HG03558 (cell line): Measurements from ENCODE around the gene SLC17A7.
A peak's percentile ranks its signal among the peaks of the same experiment; 100 is the strongest.
"Not testable (repeated sequence)": the region's sequence is repeated elsewhere in the genome, so short reads cannot be mapped to it uniquely, and the experiment has no call there.

Experiments used
- ATAC-seq: cut with Tn5 transposase; IDR thresholded peaks from one replicate; pipeline ENCODE4 v1.9.1; 2021; ENCODE audit warnings: moderate number of reproducible peaks; ENCODE audit not compliant: unreplicated experiment; ENCODE audit errors: extremely low read depth

SLC17A7 gene

GRCh38 chr19:49470615-49470978 is 29.3 kb upstream of the SLC17A7 start:
- no peak for ATAC-seq

GRCh38 chr19:49469828-49470614 is 28.7 kb upstream of the SLC17A7 start:
- no peak for ATAC-seq

GRCh38 chr19:49468746-49469447 is 27.6 kb upstream of the SLC17A7 start:
- ATAC-seq = no peak

DNA sequence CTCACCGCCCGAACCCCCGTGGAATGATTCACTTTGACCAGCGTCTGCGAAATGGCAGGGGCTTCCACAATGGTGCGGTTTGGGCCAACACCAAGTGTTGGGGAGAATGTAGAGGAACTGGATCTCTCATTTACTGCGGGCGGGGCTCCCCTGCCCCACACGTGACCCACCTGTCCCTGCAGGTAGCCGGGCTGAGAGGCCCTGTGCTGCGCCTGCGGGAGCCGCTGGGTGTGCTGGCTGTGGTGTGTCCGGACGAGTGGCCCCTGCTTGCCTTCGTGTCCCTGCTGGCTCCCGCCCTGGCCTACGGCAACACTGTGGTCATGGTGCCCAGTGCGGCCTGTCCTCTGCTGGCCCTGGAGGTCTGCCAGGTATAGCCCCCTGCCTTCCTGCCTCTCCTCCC is 26.9 kb upstream of the SLC17A7 start:
- ATAC-seq = no peak

- no peak for ATAC-seq
Measured at GRCh38 chr19:49465371-49465770, 24.0 kb upstream of the SLC17A7 start.

- no peak for ATAC-seq
Measured at GRCh38 chr19:49463960-49464740, 22.8 kb upstream of the SLC17A7 start.

DNA sequence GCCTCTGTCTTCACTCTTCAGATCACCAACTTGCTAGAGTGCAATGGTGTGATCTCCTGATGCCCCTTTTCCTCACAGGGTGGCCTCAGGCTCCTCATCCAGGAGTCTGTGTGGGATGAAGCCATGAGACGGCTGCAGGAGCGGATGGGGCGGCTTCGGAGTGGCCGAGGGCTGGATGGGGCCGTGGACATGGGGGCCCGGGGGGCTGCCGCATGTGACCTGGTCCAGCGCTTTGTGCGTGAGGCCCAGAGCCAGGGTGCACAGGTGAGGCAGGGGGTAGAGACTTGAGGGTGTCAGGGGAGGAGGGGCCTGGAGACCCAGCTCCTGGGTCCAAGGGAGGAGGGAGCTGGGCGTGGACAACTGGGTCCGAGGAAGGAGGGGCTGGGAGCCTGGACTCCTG is 21.2 kb upstream of the SLC17A7 start:
- no peak for ATAC-seq

DNA sequence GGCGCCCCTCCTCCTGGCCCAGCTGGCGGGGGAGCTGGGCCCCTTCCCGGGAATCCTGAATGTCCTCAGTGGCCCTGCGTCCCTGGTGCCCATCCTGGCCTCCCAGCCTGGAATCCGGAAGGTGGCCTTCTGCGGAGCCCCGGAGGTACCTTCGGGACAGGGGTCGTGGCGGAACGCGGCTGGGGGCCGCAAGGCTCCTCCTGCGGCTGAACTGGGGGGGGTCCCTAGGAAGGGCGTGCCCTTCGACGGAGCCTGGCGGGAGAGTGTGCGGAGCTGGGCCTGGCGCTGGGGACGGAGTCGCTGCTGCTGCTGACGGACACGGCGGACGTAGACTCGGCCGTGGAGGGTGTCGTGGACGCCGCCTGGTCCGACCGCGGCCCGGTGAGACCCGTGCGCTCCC is 20.3 kb upstream of the SLC17A7 start:
- no peak for ATAC-seq

GRCh38 chr19:49461130-49461529 is 19.8 kb upstream of the SLC17A7 start:
- ATAC-seq = not testable (repeated sequence)

- ATAC-seq = no peak
Measured at GRCh38 chr19:49459388-49459787, 18.1 kb upstream of the SLC17A7 start.

DNA sequence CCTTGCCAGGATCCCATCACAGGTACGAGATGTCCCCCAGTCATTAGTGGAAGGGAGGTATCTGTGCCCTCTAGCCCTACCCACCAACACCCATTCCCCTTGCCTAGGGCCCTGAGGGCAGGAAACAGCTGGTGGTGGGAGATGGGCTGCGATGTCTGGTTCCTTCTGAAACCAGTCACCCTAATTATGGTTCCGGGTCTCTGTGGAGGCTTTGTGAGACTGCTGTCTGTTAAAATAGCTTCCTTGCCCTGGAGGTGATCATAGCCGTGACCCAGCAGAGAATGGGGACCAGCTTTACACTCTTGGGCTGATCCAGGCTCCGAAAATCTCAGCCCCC is 17.2 kb upstream of the SLC17A7 start:
- no peak for ATAC-seq

- no peak for ATAC-seq
Measured at GRCh38 chr19:49456326-49456725, 15.0 kb upstream of the SLC17A7 start.

DNA sequence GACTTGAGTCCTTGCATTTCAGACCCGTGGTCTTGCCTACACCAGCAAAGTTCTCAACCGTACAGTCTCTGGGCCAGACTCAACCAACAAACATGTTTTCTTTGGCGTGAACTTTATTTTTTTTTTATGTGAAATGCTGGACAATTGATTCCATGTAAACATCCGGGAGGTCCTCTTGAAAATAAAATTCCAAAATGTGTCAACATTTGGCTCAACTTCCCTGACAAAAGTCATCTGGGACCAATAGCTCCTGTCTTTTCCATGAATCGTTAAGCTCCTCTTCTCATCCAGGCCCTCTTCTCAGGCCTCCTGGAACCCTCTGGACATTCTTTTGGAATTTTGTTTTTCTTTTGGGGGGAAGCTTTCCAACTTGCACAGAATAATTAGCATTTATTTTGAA is 14.4 kb upstream of the SLC17A7 start:
- ATAC-seq = no peak

- no peak for ATAC-seq
Measured at GRCh38 chr19:49453757-49454240, 12.5 kb upstream of the SLC17A7 start.

DNA sequence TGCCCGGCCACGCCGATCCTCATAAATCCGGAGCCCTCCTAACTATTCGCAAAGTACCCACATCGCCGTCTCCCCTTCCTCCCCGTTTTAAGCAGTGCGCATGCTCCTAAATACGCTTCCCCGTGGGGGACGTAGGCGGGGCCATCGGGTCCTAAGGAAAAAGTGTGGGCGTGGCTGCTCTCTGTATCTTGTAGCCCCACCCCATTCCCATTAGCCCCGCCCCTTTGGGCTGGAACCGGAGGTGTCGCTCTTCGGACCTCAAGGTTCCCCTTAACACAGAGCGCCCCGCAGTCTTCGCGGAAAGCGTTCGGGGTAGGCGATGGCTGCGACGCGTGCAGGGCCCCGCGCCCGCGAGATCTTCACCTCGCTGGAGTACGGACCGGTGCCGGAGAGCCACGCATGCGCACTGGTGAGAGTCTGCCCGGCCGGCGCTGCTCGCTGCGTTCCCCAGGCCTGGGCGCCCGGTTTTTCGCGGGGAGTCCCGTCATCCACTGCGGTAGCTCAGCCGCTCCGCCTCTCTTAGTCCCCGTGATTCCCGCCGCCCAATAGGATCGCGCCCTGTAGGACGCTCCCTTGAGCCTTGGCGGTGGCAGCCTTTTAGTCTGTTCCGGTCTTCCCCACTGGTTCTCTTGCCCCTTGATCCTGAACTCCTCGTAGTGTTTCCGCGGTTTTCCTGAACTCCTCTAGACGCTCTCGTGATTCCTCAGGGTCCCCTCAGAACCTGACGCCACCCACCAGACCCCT is 11.9 kb upstream of the SLC17A7 start, which contains the start of gene ALDH16A1:
Gene ALDH16A1, plus strand, starts transcription at position 213 of the 744 bp plus-strand sequence. Its CDS starts 107 bp downstream, at position 320.
- peak; percentile 66 for ATAC-seq

GRCh38 chr19:49451430-49452181 is 10.3 kb upstream of the SLC17A7 start, which contains the start of gene PIH1D1:
Gene PIH1D1, minus strand, starts transcription at chr19:49451814. Its CDS starts 240 bp downstream, at chr19:49451574.
- ATAC-seq = no peak

GRCh38 chr19:49450405-49450804 is 9.1 kb upstream of the SLC17A7 start:
- ATAC-seq = no peak

DNA sequence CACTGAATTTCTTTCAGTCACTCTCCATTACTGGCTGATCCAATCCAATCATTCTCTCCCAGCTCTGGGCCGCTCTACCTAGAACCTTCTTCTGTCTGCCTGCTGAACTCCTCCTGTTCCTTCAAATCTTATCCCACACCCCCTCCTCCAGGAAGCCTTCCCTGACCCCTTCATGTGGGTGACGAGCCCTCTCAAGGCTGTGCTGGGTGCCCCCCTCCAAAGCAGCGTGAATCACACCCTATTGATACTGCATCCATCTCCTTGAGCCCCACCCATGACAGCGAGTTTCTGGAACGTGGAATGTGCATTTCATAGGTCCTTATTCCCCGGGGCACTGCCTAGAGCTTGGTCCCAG is 7.1 kb upstream of the SLC17A7 start:
- ATAC-seq = no peak
